HS-27A (cell line): Measurements from ENCODE around the gene KLF13.

Experiments
- DNase-seq: peaks from one replicate; pipeline ENCODE4 v3.0.0-alpha.2; 2012; ENCODE audit warnings: low read depth, missing footprints

The KLF13 gene

GRCh38 chr15:31300208-31300661 lies 26.4 kb upstream of the KLF13 start:
- DNase-seq: no peak

GRCh38 chr15:31300981-31301672 lies 25.5 kb upstream of the KLF13 start:
- DNase-seq: no peak

DNA sequence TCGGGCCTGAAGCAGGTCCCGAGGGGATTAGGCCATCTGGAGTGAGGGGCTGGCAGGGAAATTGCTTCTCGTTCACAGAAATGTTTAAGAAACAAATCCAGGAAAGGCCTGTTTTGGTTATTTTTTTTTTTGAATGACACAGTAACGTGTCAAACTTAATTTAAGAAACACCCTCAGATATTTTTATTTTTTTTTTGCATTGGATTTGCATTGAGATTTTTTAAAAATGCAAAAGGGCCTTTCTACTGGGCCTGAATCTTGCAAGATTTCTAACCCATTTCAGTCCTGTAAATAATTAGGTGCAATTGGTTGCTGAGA lies 25.0 kb upstream of the KLF13 start:
- DNase-seq: no peak

DNA sequence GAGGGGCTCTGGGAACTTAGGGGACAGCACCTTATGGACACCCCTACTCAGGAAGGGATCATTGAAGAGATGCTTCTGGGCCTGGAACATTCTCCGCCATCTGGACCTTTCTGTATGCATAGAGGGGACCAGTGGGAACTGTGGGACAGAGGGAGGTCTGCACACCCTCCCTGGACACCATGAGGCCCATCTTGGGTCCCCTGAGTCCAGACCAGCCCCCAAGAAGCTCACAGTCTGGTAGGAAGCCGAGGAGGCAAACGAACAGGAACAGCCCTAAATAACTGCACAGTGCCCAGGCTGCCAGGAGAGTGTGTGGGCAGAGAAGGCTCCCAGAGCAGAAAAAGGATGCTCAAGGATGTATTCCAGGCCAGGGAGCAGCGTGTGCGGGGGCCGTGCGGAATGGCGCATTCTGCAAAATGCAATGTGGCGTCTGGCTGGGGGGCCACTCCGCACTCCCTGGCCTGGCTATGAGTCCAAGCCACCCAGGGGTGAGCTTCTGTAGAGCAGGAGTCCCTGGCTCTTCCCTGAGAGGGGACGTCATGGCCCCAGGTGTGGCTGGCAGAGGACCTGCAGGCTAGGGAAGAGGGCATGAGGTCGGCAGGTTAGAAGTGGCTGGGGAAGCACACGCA lies 24.5 kb upstream of the KLF13 start:
- DNase-seq: no peak

DNA sequence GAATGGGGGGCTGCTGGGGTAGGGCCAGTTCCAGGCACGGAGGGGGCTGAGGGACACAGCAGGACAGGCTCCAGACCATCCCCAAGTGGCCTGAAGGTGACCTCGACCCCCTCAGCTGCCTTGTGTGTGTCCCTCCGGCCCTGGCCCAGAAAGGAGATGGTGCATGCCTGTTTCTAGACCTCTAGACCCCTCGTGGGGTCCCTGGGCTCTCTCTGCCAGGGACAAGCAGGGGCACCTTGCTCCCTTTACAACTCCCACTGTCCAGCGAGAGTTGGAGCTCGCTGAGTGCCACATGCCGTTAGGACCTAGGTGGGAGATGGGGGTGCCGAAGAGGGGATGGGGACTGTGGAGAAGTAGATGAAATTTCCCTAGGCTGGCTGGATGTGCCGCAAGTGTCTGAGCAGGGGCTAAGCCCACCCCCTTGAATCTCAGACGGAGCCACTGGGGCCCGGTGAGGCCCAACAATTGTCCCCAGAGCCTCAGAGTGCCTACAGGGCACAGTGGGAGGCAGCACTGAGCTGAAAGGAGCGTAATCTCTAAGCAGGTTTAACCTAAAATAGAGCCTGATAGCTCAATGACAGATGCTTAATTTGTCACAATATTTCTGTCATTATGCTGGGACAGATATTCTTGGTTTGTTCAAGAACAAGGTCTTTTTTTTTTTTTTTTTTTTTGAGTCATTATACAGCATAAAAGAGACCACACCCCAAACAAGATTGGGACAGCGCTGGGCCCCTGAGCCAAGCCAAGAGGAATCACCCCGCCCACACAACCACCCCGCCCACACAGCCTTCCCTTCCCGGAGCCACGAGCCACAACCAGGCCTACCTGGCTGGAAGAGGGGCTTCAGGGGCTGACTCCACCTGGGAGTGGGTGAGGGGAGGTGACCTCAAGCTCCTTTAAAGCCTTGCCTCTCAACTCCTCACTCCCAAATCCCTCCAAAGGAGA lies 23.6 kb upstream of the KLF13 start:
- no peak for DNase-seq

- DNase-seq: no peak
Measured at GRCh38 chr15:31303726-31304648, 22.6 kb upstream of the KLF13 start.

GRCh38 chr15:31304751-31305365 lies 21.8 kb upstream of the KLF13 start:
- DNase-seq: no peak

- no peak for DNase-seq
Measured at GRCh38 chr15:31305375-31305774, 21.3 kb upstream of the KLF13 start.

GRCh38 chr15:31305796-31306425 lies 20.7 kb upstream of the KLF13 start:
- DNase-seq: no peak

DNA sequence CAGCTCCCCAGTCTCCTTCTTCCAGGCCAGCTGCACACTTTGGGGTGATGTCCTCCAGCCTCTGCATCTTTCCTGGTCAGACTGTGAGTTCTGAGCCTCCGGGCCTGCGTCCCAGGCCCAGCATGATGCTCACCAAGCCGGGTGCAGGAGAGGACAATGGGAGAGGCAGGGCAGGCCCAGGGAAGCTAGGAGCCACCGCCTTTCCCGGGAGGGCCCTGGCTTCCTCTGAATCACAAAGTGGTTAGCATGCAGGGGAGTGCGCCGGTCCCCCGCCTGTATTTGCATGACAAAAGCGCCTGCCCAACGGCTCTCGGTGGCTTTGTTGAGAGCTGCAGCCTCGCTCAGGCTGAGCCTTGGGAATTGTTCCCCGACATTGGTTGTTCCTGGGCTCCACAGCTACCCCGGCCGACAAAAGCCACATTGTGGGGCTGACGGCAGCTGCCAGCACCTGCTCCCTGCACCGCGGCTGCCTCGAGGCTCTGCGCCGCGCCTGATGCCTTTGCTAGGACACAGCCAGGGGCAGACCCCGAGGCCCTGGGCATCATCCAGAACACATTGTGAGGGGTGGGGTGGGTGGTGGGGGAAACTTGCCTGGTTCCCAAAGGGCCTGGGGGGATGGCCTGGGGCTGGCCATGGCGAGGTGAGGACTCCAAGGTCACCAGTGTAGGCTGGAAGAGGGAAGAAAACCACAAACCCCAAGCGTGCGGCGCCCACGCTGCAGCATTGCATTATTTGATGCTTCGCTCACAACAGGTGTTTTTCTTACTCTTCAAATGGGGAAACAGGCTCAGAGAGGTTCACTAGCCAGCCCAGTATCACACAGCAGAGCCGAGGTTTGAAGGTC lies 20.0 kb upstream of the KLF13 start:
- DNase-seq: no peak

GRCh38 chr15:31307270-31308184 lies 19.1 kb upstream of the KLF13 start:
- no peak for DNase-seq

DNA sequence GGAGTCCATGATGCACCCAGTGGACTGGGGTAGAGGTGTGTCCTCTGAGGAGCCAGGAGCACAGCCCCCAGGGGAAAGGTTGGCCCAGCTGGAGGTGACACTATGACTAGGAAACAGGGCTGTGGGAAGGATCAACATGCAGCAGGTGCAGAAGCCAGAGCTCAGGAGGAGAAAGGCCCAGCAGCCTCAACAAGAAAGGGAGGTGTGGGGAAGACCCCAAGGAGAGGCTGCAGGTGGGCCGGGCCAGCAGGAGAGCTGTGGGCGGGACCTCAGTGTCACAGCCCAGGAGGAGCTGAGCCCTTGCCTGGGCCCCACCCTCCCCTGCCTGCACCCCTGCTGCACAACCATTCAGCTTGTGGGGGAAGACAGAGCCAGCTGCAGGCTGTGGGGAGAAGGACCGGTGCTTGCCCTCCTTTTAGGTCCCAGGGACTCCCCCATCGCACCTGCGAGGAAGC lies 18.4 kb upstream of the KLF13 start:
- no peak for DNase-seq

DNA sequence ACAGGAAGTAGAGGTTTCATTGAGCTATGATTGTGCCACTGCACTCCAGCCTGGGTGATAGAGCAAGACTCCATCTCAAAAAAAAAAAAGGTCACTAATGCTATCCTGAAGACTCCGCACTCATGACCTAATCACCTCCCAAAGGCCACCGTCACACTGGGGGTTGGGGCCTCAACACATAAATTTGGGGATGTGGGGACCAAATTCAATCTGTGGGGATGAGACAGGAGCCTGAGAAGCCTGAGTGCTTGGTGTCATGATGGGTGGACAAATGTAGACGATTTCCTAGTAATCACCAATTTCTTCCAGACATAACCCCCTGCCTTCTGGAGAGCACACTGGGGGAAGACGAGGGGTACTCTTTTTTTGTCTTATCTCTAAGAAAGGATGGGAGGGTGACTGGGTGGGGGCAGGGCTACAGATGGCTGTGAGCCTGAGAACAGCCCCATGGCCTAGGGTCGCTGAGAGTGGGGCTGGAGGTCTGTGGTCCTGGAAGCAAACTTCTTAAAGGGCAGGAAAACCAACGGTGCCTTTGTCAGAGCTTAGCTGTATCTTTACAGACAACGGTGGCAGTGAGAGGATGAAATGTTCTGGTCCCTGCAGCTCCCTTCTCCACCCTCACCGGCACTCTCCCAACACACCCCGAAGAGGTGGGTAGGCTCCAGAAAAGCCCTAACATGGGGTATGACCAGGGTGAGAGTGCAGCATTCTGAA lies 16.6 kb upstream of the KLF13 start:
- no peak for DNase-seq

DNA sequence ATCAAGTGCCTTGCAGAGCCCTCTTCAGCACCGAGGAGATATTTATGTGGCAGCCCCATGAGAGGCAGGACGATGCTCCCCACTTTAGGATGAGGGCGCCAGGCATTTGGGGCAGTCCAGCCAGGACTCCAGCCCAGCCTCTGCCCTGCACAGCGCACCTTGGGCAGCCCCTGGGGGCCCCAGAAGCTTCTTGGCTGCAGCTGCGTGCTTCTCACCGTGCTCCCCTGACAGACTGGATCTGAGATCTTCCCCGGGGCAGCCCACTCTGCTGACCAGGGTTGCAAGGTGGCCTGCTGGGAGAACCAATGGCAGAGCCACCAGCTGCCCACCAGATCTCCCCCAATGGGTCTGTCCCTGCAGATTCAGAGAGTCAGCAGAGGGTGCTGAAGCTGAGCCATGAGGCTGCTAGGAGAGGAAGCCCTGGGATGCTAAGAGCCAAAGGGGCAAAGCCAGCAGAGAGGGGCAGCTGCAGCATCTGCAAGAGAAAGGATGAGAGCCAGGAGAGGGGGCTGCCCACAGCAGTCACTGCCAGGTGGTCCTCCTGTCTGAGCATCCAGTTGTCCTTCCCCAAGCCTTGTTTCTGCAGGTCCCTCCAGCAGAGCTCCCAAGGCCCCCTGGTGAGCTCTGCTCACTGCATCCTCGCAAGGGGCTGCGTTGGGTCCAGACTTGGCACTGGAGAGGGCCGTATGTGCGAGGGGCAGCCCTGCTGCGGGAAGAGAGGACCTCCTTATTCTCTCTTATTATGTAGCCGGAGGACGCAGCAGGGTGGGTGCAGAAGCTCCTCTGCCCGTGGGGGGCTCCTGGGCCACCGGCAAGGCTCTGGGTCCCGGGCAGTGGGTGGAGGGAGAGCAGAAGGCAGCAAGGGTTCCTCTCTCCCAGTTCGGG lies 14.7 kb upstream of the KLF13 start:
- no peak for DNase-seq

GRCh38 chr15:31313223-31313622 lies 13.4 kb upstream of the KLF13 start:
- DNase-seq: no peak

GRCh38 chr15:31314380-31314779 lies 12.3 kb upstream of the KLF13 start:
- no peak for DNase-seq
